ENCODE data around the gene GRAMD1B.

The GRAMD1B gene

GRCh38 chr11:123671534-123671933, 241.5 kb downstream of the GRAMD1B start:
- DNase-seq (ENCODE audit: low spot score) = no peak
- peaks cover 6% of the 10 kb centered on the region for H3K27me3 Mint-ChIP-seq (ENCODE audit: low read depth)
- no peak overlapping the region for H3K4me3 Mint-ChIP-seq
- no peaks in the 10 kb centered on the region for H3K4me1 Mint-ChIP-seq (ENCODE audit: low read depth)
- H3K36me3 Mint-ChIP-seq (ENCODE audit: low read depth) = no peaks in the 10 kb centered on the region
- no peak overlapping the region for H3K27ac Mint-ChIP-seq
- no peaks in the 10 kb centered on the region for H3K9me3 Mint-ChIP-seq

- Mint-ChIP-seq H3K4me1 (ENCODE audit: low read depth) (no peaks in the 10 kb centered on the region), H3K27ac (no peak overlapping the region), H3K36me3 (ENCODE audit: low read depth) (no peaks in the 10 kb centered on the region), H3K4me3 (no peak overlapping the region), H3K9me3 (no peaks in the 10 kb centered on the region), H3K27me3 (ENCODE audit: low read depth) (peaks cover 4% of the 10 kb centered on the region)
- no peak for DNase-seq (ENCODE audit: low spot score)
Observed at GRCh38 chr11:123672568-123672967, 242.5 kb downstream of the GRAMD1B start.

GRCh38 chr11:123674297-123674696, 244.2 kb downstream of the GRAMD1B start:
- Mint-ChIP-seq H3K36me3 (ENCODE audit: low read depth) (no peaks in the 10 kb centered on the region), H3K9me3 (no peaks in the 10 kb centered on the region)

More at GRCh38 chr11:123674297-123674696, 244.2 kb downstream of the GRAMD1B start:
- no peak overlapping the region for H3K4me3 Mint-ChIP-seq
- no peaks in the 10 kb centered on the region for H3K4me1 Mint-ChIP-seq (ENCODE audit: low read depth)
- peaks cover 4% of the 10 kb centered on the region for H3K27me3 Mint-ChIP-seq (ENCODE audit: low read depth)
- H3K27ac Mint-ChIP-seq = no peak overlapping the region
- DNase-seq (ENCODE audit: low spot score) = no peak

Measured in T-helper 2 cell treated with Interferon-gamma antibody and Interleukin-4, amounts not matched to agents 5 μg/mL and 100 μg/mL, for 36 hours (primary cell).